ENCODE measurements around the gene RAB3B.
"Not testable (repeated sequence)": the region's sequence is repeated elsewhere in the genome, so short reads cannot be mapped to it uniquely, and the experiment has no call there.

The RAB3B gene

GRCh38 chr1:52032785-52033131 lies 42.3 kb upstream of the RAB3B start:
- no peak for TF ChIP-seq CTCF (IDR thresholded peaks at IDR 0.05; ENCODE audit: low read depth, low read length)
- Histone ChIP-seq H3K4me3 (ENCODE audit: low read depth, low read length) (peak overlapping the region; percentile 84), H3K9me3 (ENCODE audit: severe bottlenecking) (no peaks in the 10 kb centered on the region), H3K27me3 (ENCODE audit: insufficient read depth, low read depth, severe bottlenecking) (no peaks in the 10 kb centered on the region), H3K27ac (peak overlapping the region; percentile 79), H3K36me3 (peaks cover 24% of the 10 kb centered on the region)
- no peak for DNase-seq

- no peak for TF ChIP-seq CTCF (IDR thresholded peaks at IDR 0.05; ENCODE audit: low read depth, low read length)
- H3K36me3 ChIP-seq: peaks cover 22% of the 10 kb centered on the region
- H3K27ac ChIP-seq: no peak overlapping the region
- H3K4me3 ChIP-seq (ENCODE audit: low read depth, low read length): no peak overlapping the region; the same call in 1 of the 2 replicates
- no peaks in the 10 kb centered on the region for H3K27me3 ChIP-seq (ENCODE audit: insufficient read depth, low read depth, severe bottlenecking)
- H3K9me3 ChIP-seq (ENCODE audit: severe bottlenecking): no peaks in the 10 kb centered on the region
- DNase-seq: no peak
Measured at GRCh38 chr1:52032124-52032784, 41.8 kb upstream of the RAB3B start.

GRCh38 chr1:52028839-52029238 lies 38.3 kb upstream of the RAB3B start:
- H3K9me3 ChIP-seq (ENCODE audit: severe bottlenecking); DNase-seq; H3K27me3 ChIP-seq (ENCODE audit: insufficient read depth, low read depth, severe bottlenecking); H3K4me3 ChIP-seq (ENCODE audit: low read depth, low read length); H3K27ac ChIP-seq: not testable (repeated sequence)
- peaks cover 35% of the 10 kb centered on the region for H3K36me3 ChIP-seq

GRCh38 chr1:52028328-52028727 lies 37.8 kb upstream of the RAB3B start:
- H3K27ac ChIP-seq: no peak overlapping the region
- TF ChIP-seq CTCF (IDR thresholded peaks at IDR 0.05; ENCODE audit: low read depth, low read length): no peak

GRCh38 chr1:52026278-52026677 lies 35.8 kb upstream of the RAB3B start:
- Histone ChIP-seq H3K27me3 (ENCODE audit: insufficient read depth, low read depth, severe bottlenecking) (no peaks in the 10 kb centered on the region), H3K36me3 (peaks cover 38% of the 10 kb centered on the region), H3K4me3 (ENCODE audit: low read depth, low read length) (no peak overlapping the region), H3K27ac (no peak overlapping the region), H3K9me3 (ENCODE audit: severe bottlenecking) (no peaks in the 10 kb centered on the region)
- no peak for TF ChIP-seq CTCF (IDR thresholded peaks at IDR 0.05; ENCODE audit: low read depth, low read length)
- no peak for DNase-seq

More at GRCh38 chr1:52028328-52028727, 37.8 kb upstream of the RAB3B start:
- H3K4me3 ChIP-seq (ENCODE audit: low read depth, low read length): no peak overlapping the region
- no peaks in the 10 kb centered on the region for H3K9me3 ChIP-seq (ENCODE audit: severe bottlenecking)
- no peak for DNase-seq
- H3K36me3 ChIP-seq: peaks cover 40% of the 10 kb centered on the region
- H3K27me3 ChIP-seq (ENCODE audit: insufficient read depth, low read depth, severe bottlenecking): no peaks in the 10 kb centered on the region

GRCh38 chr1:52022133-52022532 lies 31.6 kb upstream of the RAB3B start:
- Histone ChIP-seq H3K9me3 (ENCODE audit: severe bottlenecking) (no peaks in the 10 kb centered on the region), H3K36me3 (peaks cover 50% of the 10 kb centered on the region), H3K27ac (no peak overlapping the region), H3K27me3 (ENCODE audit: insufficient read depth, low read depth, severe bottlenecking) (no peaks in the 10 kb centered on the region), H3K4me3 (ENCODE audit: low read depth, low read length) (no peak overlapping the region)
- no peak for TF ChIP-seq CTCF (IDR thresholded peaks at IDR 0.05; ENCODE audit: low read depth, low read length)
- no peak for DNase-seq
